WERI-Rb-1 (cell line): ENCODE data around the gene TMEM132D.

ENCODE experiments used
- DNase-seq: peaks from one replicate; pipeline ENCODE4 v3.0.0-alpha.2; 2020
- H3K27ac ChIP-seq: fragments of 250-450 bp; sonication (Bioruptor Pico); 2 replicates; pipeline ENCODE4 v1.5.1; 2020; ENCODE audit warnings: mild to moderate bottlenecking, moderate library complexity
- H3K27me3 ChIP-seq: fragments of 250-450 bp; sonication (Bioruptor Pico); 2 replicates; pipeline ENCODE4 v1.5.1; 2021; ENCODE audit warnings: mild to moderate bottlenecking, low read depth, moderate library complexity; ENCODE audit not compliant: insufficient read depth, severe bottlenecking
- H3K36me3 ChIP-seq: fragments of 250-450 bp; sonication (Bioruptor Pico); 2 replicates; pipeline ENCODE4 v1.5.1; 2020; ENCODE audit warnings: mild to moderate bottlenecking, moderate library complexity
- H3K4me3 ChIP-seq: 2 replicates; pipeline ENCODE4 v1.5.1; 2011; ENCODE audit warnings: low read depth, mild to moderate bottlenecking, control low read depth, low read length
- H3K9me3 ChIP-seq: fragments of 250-450 bp; sonication (Bioruptor Pico); 2 replicates; pipeline ENCODE4 v1.5.1; 2021; ENCODE audit warnings: mild to moderate bottlenecking, moderate library complexity; ENCODE audit not compliant: severe bottlenecking
- TF ChIP-seq, protein P1 (sequence below): IDR thresholded peaks from 2 replicates; pipeline ENCODE4 v1.5.1; 2011; ENCODE audit warnings: low read depth, mild to moderate bottlenecking, control low read depth, inconsistent platforms, low read length

Gene TMEM132D

DNA sequence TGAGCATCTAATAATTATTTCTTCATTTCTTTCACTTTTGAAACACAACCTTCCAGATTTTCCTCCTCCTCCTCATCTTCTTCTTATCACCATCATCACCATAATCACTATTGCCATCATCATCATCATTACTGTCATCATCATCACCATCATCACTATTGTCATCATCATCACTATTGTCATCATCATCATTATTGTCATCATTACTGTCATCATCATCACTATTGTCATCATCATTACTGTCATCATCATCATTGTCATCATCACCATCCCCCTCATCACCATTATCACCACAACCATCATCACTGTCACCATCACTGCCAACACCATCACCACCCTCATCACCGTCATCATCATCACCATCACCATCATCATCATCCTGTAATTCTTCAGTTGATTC, 400.0 kb downstream of the TMEM132D start:
- Histone ChIP-seq H3K4me3 (no peak overlapping the region), H3K36me3 (no peaks in the 10 kb centered on the region), H3K27me3 (no peaks in the 10 kb centered on the region), H3K9me3 (no peaks in the 10 kb centered on the region), H3K27ac (no peak overlapping the region)
- DNase-seq, result no peak
- TF ChIP-seq, protein P1, sequence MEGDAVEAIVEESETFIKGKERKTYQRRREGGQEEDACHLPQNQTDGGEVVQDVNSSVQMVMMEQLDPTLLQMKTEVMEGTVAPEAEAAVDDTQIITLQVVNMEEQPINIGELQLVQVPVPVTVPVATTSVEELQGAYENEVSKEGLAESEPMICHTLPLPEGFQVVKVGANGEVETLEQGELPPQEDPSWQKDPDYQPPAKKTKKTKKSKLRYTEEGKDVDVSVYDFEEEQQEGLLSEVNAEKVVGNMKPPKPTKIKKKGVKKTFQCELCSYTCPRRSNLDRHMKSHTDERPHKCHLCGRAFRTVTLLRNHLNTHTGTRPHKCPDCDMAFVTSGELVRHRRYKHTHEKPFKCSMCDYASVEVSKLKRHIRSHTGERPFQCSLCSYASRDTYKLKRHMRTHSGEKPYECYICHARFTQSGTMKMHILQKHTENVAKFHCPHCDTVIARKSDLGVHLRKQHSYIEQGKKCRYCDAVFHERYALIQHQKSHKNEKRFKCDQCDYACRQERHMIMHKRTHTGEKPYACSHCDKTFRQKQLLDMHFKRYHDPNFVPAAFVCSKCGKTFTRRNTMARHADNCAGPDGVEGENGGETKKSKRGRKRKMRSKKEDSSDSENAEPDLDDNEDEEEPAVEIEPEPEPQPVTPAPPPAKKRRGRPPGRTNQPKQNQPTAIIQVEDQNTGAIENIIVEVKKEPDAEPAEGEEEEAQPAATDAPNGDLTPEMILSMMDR, result no peak

DNA sequence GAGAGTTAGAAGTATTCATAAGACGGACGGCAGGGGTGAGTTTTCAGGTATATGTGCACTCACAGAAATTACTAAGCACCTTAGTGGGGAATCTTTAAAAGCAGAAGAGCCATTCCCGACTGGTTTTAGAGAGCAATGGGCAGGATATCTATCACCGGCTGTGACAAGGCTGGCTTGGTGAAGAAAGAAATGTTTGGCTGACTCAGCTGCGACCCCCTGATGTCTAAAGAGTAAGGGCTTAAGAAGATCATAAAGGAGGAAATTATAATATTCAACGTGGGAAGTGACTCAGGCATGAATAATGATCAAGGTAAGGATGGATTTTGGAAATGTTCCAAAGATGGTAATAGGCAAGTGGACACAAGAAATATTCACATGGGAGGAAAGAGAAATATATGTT, 407.6 kb downstream of the TMEM132D start:
- TF ChIP-seq, protein P1, result no peak
- H3K9me3 ChIP-seq, result no peaks in the 10 kb centered on the region
- DNase-seq, result no peak
- H3K27me3 ChIP-seq, result no peaks in the 10 kb centered on the region
- no peak overlapping the region for H3K4me3 ChIP-seq
- no peak overlapping the region for H3K27ac ChIP-seq
- H3K36me3 ChIP-seq, result no peaks in the 10 kb centered on the region

DNA sequence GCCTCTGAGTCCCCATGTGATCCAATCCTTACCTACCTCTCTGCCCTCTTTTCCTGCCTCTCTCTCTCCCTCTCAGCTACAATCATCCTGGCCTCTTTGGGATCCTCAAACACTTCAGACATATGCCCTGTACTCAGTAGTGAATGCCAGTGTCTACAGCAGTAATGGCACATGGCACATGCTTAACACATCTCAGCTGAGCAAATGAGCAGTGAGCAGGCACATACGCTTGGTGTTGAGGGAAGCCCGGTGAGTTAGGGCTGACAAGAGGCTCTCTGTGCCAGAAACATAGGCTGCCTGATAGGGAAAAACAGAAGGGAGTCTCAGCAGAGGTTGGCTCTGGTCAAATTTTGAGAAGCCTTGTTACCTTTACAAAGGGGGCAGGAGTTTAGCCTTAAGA, 409.1 kb downstream of the TMEM132D start:
- no peak overlapping the region for H3K4me3 ChIP-seq
- no peak overlapping the region for H3K27ac ChIP-seq
- no peaks in the 10 kb centered on the region for H3K27me3 ChIP-seq
- no peak for DNase-seq
- no peaks in the 10 kb centered on the region for H3K9me3 ChIP-seq
- no peaks in the 10 kb centered on the region for H3K36me3 ChIP-seq
- TF ChIP-seq, protein P1, result no peak

DNA sequence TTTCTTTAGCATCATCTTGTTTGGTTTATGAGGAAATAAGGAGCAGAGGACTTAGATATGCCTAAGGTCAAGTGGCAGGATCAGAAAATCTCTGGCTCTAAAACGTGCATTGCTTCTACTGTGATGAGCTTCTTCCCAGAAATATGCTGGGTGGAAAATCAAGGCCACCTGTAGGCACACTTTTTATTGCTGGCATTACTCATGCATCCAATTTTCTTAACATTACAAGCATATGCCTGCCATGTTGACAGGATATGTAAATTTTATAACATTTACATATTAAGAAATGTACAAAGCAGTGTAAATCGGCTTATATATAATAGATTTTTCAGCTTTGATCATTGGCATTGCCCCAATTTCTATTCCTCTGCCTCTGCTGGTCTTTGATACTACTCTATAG, 409.6 kb downstream of the TMEM132D start:
- H3K27me3 ChIP-seq, result no peaks in the 10 kb centered on the region
- no peaks in the 10 kb centered on the region for H3K9me3 ChIP-seq
- H3K36me3 ChIP-seq, result no peaks in the 10 kb centered on the region
- H3K27ac ChIP-seq, result no peak overlapping the region
- TF ChIP-seq, protein P1, result no peak
- DNase-seq, result no peak
- no peak overlapping the region for H3K4me3 ChIP-seq

DNA sequence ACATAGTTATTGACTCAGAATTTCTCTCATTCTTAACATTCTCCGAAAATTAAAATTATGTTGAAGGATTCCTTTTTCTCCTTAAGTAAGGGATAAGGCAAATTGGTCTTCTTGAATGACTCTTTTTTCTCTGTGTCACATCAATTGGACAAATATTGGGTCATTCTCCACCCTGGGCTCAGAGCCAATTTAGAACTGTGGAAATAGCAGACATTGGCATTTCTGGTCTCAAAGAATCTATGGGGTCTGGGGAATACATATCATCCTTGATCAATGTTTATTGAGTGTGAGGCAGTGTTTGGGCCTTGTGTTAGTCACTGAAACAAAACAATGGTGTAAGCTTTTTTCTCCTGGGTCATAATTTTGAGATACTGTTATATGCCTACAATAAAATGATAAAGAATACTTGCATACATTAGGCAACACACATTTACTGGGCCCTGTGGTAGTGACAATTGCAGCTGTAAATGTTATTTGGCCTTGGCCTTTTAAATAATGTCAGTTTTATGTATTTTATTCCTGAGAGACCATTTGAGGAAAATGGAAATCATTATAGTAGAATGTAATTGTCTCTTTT, 414.6 kb downstream of the TMEM132D start:
- no peaks in the 10 kb centered on the region for H3K36me3 ChIP-seq
- H3K27me3 ChIP-seq, result no peaks in the 10 kb centered on the region
- TF ChIP-seq, protein P1, result no peak
- no peak for DNase-seq
- H3K4me3 ChIP-seq, result no peak overlapping the region
- H3K27ac ChIP-seq, result no peak overlapping the region
- no peaks in the 10 kb centered on the region for H3K9me3 ChIP-seq

DNA sequence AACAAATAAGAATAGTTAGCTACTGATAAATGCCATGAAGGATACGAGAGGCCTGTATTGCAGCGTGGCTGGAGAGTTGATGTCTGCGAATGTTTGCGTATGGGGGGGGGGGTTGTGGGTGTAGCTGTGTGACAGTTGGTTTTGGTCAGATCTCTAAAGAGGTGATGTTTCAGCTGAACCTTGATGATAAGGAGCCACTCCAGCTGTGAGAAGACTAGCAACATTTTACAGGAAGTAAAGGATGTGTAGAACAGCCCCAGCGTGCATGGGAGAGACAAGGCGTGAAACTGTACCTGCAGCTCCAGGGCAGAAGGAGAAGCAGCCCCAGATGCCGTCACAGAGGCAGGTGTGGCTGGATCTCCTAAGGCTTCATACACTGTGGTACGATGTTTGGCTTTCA, 416.9 kb downstream of the TMEM132D start:
- no peaks in the 10 kb centered on the region for H3K27me3 ChIP-seq
- H3K36me3 ChIP-seq, result no peaks in the 10 kb centered on the region
- no peak for DNase-seq
- TF ChIP-seq, protein P1, result no peak
- no peaks in the 10 kb centered on the region for H3K9me3 ChIP-seq
- no peak overlapping the region for H3K4me3 ChIP-seq
- no peak overlapping the region for H3K27ac ChIP-seq
